ENCODE results near the gene KLHDC7A.

DNA sequence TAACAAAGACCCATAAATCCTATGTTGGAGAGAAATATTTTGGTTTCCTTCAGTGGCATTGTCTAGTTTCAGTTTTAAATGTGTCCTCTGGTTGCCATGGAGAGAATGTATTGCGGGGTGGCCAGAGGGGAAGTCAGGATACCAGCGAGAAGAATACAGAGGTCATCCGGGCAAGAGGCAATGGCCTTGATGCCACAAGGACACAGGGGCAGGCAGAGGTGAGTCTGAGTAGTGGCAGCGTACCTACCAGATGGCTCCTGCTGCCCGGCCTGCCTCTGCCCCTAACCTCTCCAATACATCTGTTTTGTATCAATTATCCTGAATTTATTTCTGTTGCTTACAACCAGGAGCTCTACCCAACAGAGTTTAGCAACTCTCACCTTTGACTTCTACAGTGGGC is 14.9 kb downstream of the KLHDC7A start:
- TF ChIP-seq, protein P1, sequence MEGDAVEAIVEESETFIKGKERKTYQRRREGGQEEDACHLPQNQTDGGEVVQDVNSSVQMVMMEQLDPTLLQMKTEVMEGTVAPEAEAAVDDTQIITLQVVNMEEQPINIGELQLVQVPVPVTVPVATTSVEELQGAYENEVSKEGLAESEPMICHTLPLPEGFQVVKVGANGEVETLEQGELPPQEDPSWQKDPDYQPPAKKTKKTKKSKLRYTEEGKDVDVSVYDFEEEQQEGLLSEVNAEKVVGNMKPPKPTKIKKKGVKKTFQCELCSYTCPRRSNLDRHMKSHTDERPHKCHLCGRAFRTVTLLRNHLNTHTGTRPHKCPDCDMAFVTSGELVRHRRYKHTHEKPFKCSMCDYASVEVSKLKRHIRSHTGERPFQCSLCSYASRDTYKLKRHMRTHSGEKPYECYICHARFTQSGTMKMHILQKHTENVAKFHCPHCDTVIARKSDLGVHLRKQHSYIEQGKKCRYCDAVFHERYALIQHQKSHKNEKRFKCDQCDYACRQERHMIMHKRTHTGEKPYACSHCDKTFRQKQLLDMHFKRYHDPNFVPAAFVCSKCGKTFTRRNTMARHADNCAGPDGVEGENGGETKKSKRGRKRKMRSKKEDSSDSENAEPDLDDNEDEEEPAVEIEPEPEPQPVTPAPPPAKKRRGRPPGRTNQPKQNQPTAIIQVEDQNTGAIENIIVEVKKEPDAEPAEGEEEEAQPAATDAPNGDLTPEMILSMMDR (conservative IDR thresholded peaks at IDR 0.05): no peak
- no peak for TF ChIP-seq ZFX (IDR thresholded peaks at IDR 0.05)
